Naive thymus-derived CD8-positive, alpha-beta T cell (primary cell): ENCODE data around the gene UBAC2. TPM values are rescaled to one million over a fixed set of nuclear protein-coding genes. Genes with fewer than 3 reads are reported as not detected.
"Not testable (repeated sequence)": the region's sequence is repeated elsewhere in the genome, so short reads cannot be mapped to it uniquely, and the experiment has no call there.

ENCODE experiments used
- ATAC-seq, 2 donors: fragments of 150-1000 bp; cut with Tn5 transposase in 1 of 2; sonication (Bioruptor Pico), chemical (Tn5 transposase) in 1 of 2; 1 replicate in 1 of 2; 2 replicates in 1 of 2; pipeline ENCODE4 v1.10.0; 2021; ENCODE audit warnings: mild to moderate bottlenecking in 2 of 2, moderate library complexity in 2 of 2
- POLR2A ChIA-PET: fragments of 350-600 bp; sonication (Branson Sonifier 250); formaldehyde crosslinking; loops from one replicate; lab custom pipeline; 2021; ENCODE audit warnings: antibody characterized with exemption; lab: Charles Lee
- DNase-seq, 10 donors: peaks; one replicate each; pipeline versions ENCODE4 v3.0.0 to v3.0.0-alpha.2; 2020 to 2022
- H3K27ac Mint-ChIP-seq, 10 donors: one replicate each; pipeline ENCODE4 v1.8.0; 2020 to 2022; ENCODE audit warnings: mild to moderate bottlenecking in 10 of 10, mixed read lengths in 10 of 10, moderate library complexity in 4 of 10, inconsistent platforms in 1 of 10
- H3K27me3 Mint-ChIP-seq, 5 donors: one replicate each; pipeline ENCODE4 v1.8.0; 2021 to 2022; ENCODE audit warnings: mixed read lengths in 5 of 5
- H3K36me3 Mint-ChIP-seq, 3 donors: one replicate each; pipeline ENCODE4 v1.8.0; 2020 to 2022; ENCODE audit warnings: mixed read lengths in 3 of 3, mild to moderate bottlenecking in 2 of 3, inconsistent platforms in 1 of 3
- H3K4me1 Mint-ChIP-seq, 4 donors: one replicate each; pipeline ENCODE4 v1.8.0; 2021 to 2022; ENCODE audit warnings: mixed read lengths in 4 of 4
- H3K4me3 Mint-ChIP-seq, 10 donors: one replicate each; pipeline ENCODE4 v1.8.0; 2020 to 2022; ENCODE audit warnings: mild to moderate bottlenecking in 10 of 10, mixed read lengths in 10 of 10, moderate library complexity in 6 of 10, inconsistent platforms in 1 of 10
- H3K9me3 Mint-ChIP-seq, 9 donors: one replicate each; pipeline ENCODE4 v1.8.0; 2020 to 2022; ENCODE audit warnings: mixed read lengths in 9 of 9, mild to moderate bottlenecking in 3 of 9, inconsistent platforms in 1 of 9, moderate library complexity in 1 of 9
- polyA plus RNA-seq, 3 donors: library from polyadenylated mRNA; unstranded; fragments of 300-500 nt; fragmentation: Illumina TruSeq; gene quantifications; one replicate each; pipeline ENCODE4 v1.2.3, GENCODE V29; 2021
- total RNA-seq, 8 experiments: library from RNA in 2 of 8; stranded (reverse) in 2 of 8; gene quantifications; one replicate each; pipeline ENCODE4 v1.2.3 and lab custom pipeline; 2021 to 2026

Gene UBAC2
- total and polyA plus RNA-seq, 5 experiments from 2014 or later = 105 to 178 (median 160) TPM

DNA sequence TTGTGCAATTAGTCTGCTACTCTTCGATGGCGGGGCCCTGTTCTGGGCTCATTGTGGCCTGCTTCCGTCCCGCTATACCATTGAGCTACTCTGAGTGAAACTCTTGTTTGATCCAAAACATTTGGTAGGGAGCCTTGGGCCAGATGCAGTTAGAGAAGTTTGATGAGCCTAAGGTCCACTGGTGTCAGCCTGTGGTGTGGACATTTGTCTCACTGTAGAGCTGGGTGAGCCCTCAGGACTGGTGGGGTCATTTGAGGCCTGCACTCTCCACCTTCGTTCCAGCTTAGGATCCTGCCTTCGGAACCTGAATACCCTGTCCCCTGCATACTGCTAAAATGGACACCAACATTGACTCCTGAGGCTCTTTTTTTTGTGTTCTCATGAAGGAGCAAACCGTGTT is 6.9 kb downstream of the UBAC2 start:
- DNase-seq = peak in 1 of 10 donors; percentile 8
- H3K27me3 Mint-ChIP-seq = peaks cover 0 to 1% (median 0%) of the 10 kb centered on the region in 5 donors
- peak overlapping the region in 9 of 10 donors; percentile 17 to 93 (median 84) for H3K4me3 Mint-ChIP-seq
- peak overlapping the region in 9 of 10 donors; percentile 83 to 98 (median 89) for H3K27ac Mint-ChIP-seq
- peaks cover 3 to 42% (median 5%) of the 10 kb centered on the region in 3 donors for H3K36me3 Mint-ChIP-seq
- POLR2A ChIA-PET = interaction anchor here (0.7 to 13.7 kb wide), 5 partner anchors 9 to 158 kb away, joined by 4 to 319 read pairs (median 20); partner anchors contain the start of gene GPR18
- ATAC-seq = no peak
- H3K9me3 Mint-ChIP-seq = no peaks in the 10 kb centered on the region
- peaks cover 74 to 99% (median 94%) of the 10 kb centered on the region in 4 donors for H3K4me1 Mint-ChIP-seq

DNA sequence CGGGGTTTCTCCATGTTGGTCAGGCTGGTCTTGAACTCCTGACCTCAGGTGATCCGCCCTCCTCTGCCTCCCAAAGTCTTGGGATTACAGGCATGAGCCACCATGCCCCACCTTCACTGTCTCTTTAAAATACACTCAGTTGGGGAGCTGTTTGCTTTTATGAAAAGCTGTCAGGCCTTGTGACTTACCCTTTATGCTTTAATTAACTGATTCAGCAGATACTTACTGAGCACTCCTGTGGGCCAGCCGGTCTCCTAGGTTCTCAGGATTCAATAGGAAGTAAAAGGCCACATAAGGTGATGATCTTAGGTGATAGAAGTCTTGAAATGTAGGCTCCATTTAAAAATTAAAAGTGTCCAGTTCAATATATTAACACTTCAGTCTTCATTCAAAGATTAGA is 7.5 kb downstream of the UBAC2 start:
- Mint-ChIP-seq H3K27ac (peak overlapping the region; percentile 37 to 98 (median 88)), H3K36me3 (peaks cover 3 to 44% (median 5%) of the 10 kb centered on the region in 3 donors), H3K27me3 (peaks cover 0 to 1% (median 0%) of the 10 kb centered on the region in 5 donors), H3K4me1 (peaks cover 72 to 97% (median 93%) of the 10 kb centered on the region in 4 donors), H3K9me3 (no peaks in the 10 kb centered on the region), H3K4me3 (peak overlapping the region in 6 of 10 donors; percentile 11 to 93 (median 59))
- POLR2A ChIA-PET = interaction anchor here (0.7 to 13.7 kb wide), 3 partner anchors 9 to 77 kb away, joined by 4 to 319 read pairs (median 231); partner anchors contain the start of gene GPR18
- peak in 1 of 10 donors; percentile 5 for DNase-seq
- ATAC-seq = no peak

DNA sequence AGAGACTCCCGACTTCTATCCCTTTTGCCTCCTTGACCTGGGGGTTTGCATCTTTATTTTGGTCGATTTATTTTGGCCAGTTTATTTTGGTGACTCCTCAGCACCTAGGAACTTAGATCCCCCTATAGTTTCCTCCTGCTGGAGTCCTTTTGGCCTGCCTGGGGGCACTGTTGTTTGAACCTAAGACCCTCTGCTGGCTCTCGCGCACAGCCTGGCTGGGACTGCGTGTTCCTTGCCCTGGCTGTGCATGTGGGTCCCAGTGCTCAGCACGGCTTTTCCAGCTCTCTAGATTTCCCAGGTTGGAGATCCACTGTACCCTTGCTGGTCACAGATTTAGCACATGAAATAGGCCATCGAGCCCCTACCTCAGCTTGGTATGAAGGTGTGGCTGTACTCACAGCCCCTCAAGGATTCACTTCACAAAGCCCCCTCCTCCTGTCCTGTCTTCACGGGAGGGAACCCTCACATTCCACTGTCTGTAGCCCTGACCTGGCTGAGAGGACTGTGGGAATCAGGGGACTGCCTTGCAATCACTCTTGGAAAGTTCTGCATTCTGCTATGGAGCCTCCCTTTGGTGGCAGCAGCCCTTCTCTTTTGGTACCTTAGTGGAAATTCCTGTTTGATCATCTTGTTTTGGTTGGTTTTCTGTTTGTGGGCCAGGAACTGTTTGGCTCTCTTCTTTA is 8.3 kb downstream of the UBAC2 start:
- no peak for ATAC-seq
- peak overlapping the region; percentile 56 to 98 (median 88) for H3K27ac Mint-ChIP-seq
- DNase-seq = no peak
- POLR2A ChIA-PET = interaction anchor here (0.6 to 13.7 kb wide), 5 partner anchors 7 to 422 kb away, joined by 3 to 319 read pairs (median 20); partner anchors contain the start of genes GPR18 and UBAC2
- H3K4me1 Mint-ChIP-seq = peaks cover 68 to 92% (median 89%) of the 10 kb centered on the region in 4 donors
- peaks cover 0 to 1% (median 0%) of the 10 kb centered on the region in 5 donors for H3K27me3 Mint-ChIP-seq
- H3K36me3 Mint-ChIP-seq = peaks cover 3 to 49% (median 5%) of the 10 kb centered on the region in 3 donors
- H3K4me3 Mint-ChIP-seq = peak overlapping the region; percentile 41 to 93 (median 62)
- H3K9me3 Mint-ChIP-seq = no peaks in the 10 kb centered on the region

DNA sequence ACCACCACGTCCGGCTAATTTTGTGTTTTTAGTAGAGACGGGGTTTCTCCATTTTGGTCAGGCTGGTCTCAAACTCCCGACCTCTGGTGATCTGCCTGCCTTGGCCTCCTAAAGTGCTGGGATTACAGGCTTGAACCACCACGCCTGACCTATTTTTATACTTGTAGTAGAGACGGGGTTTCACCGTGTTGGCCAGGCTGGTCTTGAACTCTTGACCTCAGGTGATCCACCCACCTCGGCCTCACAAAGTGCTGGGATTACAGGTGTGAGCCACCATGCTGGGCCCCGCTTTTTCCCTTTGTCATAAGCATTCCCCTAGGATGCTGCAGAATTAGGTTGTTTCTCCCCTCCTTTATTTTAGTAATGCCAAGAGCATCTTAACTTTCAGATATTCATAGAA is 10.0 kb downstream of the UBAC2 start:
- Mint-ChIP-seq H3K36me3 (peaks cover 3 to 49% (median 5%) of the 10 kb centered on the region in 3 donors), H3K4me1 (peaks cover 60 to 92% (median 89%) of the 10 kb centered on the region in 4 donors), H3K27ac (peak overlapping the region; percentile 40 to 98 (median 76)), H3K4me3 (peak overlapping the region in 5 of 10 donors; percentile 15 to 63 (median 29))
- not testable (repeated sequence) for H3K9me3 Mint-ChIP-seq, ATAC-seq, DNase-seq, H3K27me3 Mint-ChIP-seq
- POLR2A ChIA-PET = interaction anchor here (2.4 kb wide), 1 partner anchor 10 kb away, joined by 20 read pairs; the partner anchor contains the start of gene UBAC2

DNA sequence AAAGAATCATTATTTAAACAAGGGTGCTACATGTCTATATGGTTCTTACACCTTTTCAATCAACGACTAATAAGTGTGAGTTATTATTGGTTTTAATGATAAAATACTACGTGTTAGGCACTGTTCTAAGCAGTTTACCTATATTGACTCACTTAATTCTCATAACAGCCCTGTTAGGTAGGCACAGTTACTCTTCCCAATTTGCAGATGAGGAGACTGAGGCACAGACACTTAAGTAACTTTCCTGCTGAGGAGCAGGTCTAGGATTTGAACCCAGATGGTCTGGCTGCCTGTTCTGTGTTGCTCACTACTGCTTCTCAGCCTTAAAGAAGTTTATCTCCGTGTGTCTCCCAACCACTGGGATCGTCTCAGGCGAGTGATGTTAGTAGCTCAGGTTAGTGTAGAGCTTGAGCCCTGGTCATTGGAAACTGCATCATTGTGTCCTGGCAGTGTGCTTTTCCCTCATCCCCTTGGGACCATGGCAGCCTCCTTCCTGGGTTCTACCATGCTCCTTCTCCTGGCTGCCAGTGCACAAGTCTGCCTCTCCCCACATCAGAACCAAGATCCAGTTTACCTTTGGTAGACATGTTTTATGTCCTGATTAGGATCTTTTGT is 10.9 kb downstream of the UBAC2 start:
- H3K9me3 Mint-ChIP-seq = no peaks in the 10 kb centered on the region
- H3K4me1 Mint-ChIP-seq = peaks cover 53 to 90% (median 85%) of the 10 kb centered on the region in 4 donors
- peaks cover 3 to 41% (median 5%) of the 10 kb centered on the region in 3 donors for H3K36me3 Mint-ChIP-seq
- DNase-seq (no peak), ATAC-seq (no peak)
- H3K27ac Mint-ChIP-seq = peak overlapping the region; percentile 40 to 98 (median 84)
- H3K27me3 Mint-ChIP-seq = no peaks in the 10 kb centered on the region
- POLR2A ChIA-PET = interaction anchor here (1.0 to 1.5 kb wide), 3 partner anchors 10 to 47 kb away, joined by 3 read pairs; partner anchors contain the start of genes GPR18 and UBAC2
- peak overlapping the region in 7 of 10 donors; percentile 15 to 63 (median 24) for H3K4me3 Mint-ChIP-seq

DNA sequence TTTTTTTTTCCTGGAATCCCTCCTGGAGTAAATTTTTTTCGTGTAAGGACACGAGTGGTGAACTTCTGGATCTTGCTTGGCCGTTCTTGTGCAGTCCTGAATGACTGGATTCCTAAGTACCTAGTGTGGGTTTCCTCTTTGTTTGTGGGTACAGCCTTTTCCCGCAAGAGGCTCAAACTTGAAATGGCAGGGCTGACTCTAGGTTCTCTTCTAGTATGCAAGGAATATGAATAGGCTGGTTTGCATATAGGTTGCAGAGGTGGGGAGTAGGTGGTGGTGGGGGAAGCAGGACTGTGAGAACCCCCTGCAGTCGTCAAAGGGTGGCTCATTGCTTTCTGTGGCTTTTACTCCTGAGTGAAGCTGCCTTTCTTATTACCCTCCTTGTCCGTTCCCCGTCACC is 13.6 kb downstream of the UBAC2 start:
- DNase-seq = peak in 6 of 10 donors; percentile 33 to 73 (median 54)
- POLR2A ChIA-PET = interaction anchor here (1.0 to 7.4 kb wide), 9 partner anchors 11 to 127 kb away, joined by 3 to 319 read pairs (median 5); partner anchors contain the start of genes GPR18 and UBAC2
- no peaks in the 10 kb centered on the region for H3K9me3 Mint-ChIP-seq
- H3K4me3 Mint-ChIP-seq = peak overlapping the region; percentile 59 to 98 (median 93)
- H3K27ac Mint-ChIP-seq = peak overlapping the region; percentile 84 to 100 (median 99)
- H3K4me1 Mint-ChIP-seq = peaks cover 46 to 88% (median 85%) of the 10 kb centered on the region in 4 donors
- H3K36me3 Mint-ChIP-seq = peaks cover 0 to 27% (median 3%) of the 10 kb centered on the region in 3 donors
- peak; percentile 31 to 32 for ATAC-seq
- no peaks in the 10 kb centered on the region for H3K27me3 Mint-ChIP-seq

DNA sequence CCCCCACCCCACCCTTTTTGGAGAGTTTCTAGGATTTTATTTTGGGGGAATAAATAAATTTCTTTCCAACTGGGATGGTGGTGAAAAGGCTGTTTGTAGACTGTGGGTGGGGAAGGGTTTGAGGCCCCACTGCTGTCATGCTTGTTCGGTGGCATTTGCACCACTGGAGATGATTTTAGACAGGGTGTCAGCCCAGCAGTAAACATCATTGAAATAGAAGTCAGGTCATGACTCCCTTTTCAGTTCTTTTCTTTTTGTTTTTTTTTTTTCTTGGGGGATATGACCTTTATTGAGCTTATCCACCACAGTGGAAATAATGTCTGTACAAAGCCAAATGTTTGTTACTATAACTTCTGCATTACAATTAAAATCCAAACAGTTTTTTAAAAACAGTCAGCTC is 14.1 kb downstream of the UBAC2 start:
- no peak for DNase-seq
- Mint-ChIP-seq H3K4me3 (peak overlapping the region; percentile 59 to 98 (median 93)), H3K27ac (peak overlapping the region; percentile 84 to 100 (median 99)), H3K36me3 (peaks cover 0 to 27% (median 3%) of the 10 kb centered on the region in 3 donors), H3K9me3 (no peaks in the 10 kb centered on the region), H3K27me3 (no peaks in the 10 kb centered on the region), H3K4me1 (peaks cover 44 to 88% (median 85%) of the 10 kb centered on the region in 4 donors)
- peak in 1 of 2 donors; percentile 4 for ATAC-seq
- POLR2A ChIA-PET = interaction anchor here (1.0 to 7.4 kb wide), 11 partner anchors 11 to 219 kb away, joined by 3 to 319 read pairs (median 5); partner anchors contain the start of genes GPR18 and UBAC2

DNA sequence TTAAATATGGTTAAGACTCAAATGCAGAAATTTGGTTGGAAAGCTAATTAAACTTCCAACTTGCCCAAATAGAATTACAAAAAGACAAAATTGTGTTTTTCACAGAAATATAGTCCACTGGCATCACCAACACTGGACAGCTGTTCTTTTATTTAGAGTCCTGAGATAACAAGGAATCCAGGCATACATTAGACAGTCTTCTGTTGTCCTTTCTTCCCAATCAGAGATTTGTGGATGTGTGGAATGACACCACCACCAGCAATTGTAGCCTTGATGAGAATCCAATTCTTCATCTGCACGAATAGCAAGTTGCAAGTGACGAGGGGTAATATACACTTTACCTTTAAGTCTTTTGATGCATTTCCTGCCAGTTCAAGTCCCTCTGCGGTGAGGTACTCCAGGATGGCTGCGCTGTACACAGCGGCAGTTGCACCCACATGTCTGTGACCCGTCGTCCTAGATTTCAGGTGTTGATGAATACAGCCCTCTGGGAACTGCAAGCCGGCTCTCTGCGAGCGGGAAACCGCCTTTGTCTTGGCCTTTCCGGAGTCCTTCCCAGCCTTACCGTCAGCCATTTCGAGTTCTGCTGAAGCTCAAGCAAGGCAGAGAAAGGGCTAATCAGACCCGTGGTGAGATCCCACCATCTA is 14.7 kb downstream of the UBAC2 start:
- Mint-ChIP-seq H3K4me1 (peaks cover 43 to 86% (median 83%) of the 10 kb centered on the region in 4 donors), H3K27me3 (no peaks in the 10 kb centered on the region), H3K36me3 (peaks cover 0 to 26% (median 3%) of the 10 kb centered on the region in 3 donors), H3K27ac (peak overlapping the region; percentile 84 to 100 (median 99)), H3K4me3 (peak overlapping the region; percentile 59 to 98 (median 93)), H3K9me3 (no peaks in the 10 kb centered on the region)
- ATAC-seq (peak; percentile 66 to 76), DNase-seq (peak; percentile 41 to 85 (median 70))
- POLR2A ChIA-PET = interaction anchor here (0.6 to 7.4 kb wide), 13 partner anchors 12 to 219 kb away, joined by 3 to 319 read pairs (median 5); partner anchors contain the start of genes GPR18 and UBAC2

DNA sequence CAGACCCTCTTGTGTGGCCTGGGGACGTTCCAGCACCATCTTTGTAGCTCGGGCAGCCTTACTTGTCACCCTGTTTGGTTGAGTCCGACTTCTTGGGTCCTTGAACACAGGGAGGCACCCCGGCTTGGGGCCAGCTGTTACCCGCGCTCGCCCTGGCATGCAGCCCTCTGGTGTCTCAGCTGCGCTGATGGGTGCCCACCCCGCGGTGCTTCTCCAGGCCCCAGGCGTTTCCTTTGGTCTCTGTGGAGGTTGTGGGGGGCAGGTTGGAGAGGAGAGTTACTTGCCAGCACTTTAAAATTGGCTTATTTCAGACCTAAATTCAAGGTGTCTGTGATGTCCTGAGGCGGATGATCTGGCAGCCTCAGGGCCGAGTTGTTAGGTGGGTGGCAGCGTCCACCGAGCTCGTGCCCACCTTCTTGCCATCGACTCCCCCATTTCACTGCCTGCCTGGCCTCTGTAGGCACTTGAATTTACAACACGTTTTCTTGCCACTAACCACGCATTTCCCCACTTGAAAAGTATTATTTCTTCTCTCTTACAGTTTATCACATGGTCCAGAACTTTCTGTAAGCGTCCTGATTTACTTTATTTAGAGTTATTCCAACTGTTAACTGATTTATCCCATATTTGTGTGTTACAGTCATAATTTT is 16.9 kb downstream of the UBAC2 start:
- POLR2A ChIA-PET = interaction anchor here (0.7 to 7.4 kb wide), 15 partner anchors 14 to 163 kb away, joined by 3 to 319 read pairs (median 6); partner anchors contain the start of genes GPR18 and UBAC2
- Mint-ChIP-seq H3K9me3 (no peaks in the 10 kb centered on the region), H3K4me1 (peaks cover 39 to 85% (median 80%) of the 10 kb centered on the region in 4 donors), H3K4me3 (peak overlapping the region; percentile 59 to 98 (median 92)), H3K36me3 (peaks cover 0 to 17% (median 7%) of the 10 kb centered on the region in 3 donors), H3K27ac (peak overlapping the region; percentile 84 to 100 (median 99)), H3K27me3 (no peaks in the 10 kb centered on the region)
- peak in 1 of 2 donors; percentile 18 for ATAC-seq
- peak in 6 of 10 donors; percentile 21 to 73 (median 48) for DNase-seq

DNA sequence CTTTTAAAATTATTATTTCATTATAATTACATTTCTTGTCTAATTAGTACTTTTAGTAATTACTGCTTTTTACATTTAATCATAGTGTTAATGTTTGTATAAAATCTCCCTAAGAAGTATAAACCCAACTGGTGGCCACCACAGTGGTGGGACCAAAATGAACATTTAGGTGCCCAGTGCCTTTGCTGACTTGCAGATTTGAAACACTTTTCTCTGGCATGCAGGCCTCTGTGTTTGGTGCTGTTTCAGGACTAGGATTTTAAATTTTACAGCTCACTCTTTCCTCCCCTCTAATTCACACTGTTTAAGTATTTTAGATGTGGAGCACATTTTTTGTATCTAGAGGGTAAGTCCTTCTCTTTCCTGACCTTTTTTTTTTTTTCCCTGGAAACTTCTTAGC is 17.5 kb downstream of the UBAC2 start:
- POLR2A ChIA-PET = interaction anchor here (0.5 to 7.4 kb wide), 18 partner anchors 10 to 653 kb away, joined by 3 to 319 read pairs (median 6); partner anchors contain the start of genes GPR18, TM9SF2 and UBAC2
- peaks cover 38 to 87% (median 82%) of the 10 kb centered on the region in 4 donors for H3K4me1 Mint-ChIP-seq
- no peaks in the 10 kb centered on the region for H3K27me3 Mint-ChIP-seq
- no peak for DNase-seq
- peak overlapping the region; percentile 59 to 96 (median 90) for H3K4me3 Mint-ChIP-seq
- H3K27ac Mint-ChIP-seq = peak overlapping the region; percentile 84 to 100 (median 99)
- ATAC-seq = no peak
- peaks cover 0 to 1% (median 0%) of the 10 kb centered on the region in 9 donors for H3K9me3 Mint-ChIP-seq
- peaks cover 0 to 16% (median 10%) of the 10 kb centered on the region in 3 donors for H3K36me3 Mint-ChIP-seq

DNA sequence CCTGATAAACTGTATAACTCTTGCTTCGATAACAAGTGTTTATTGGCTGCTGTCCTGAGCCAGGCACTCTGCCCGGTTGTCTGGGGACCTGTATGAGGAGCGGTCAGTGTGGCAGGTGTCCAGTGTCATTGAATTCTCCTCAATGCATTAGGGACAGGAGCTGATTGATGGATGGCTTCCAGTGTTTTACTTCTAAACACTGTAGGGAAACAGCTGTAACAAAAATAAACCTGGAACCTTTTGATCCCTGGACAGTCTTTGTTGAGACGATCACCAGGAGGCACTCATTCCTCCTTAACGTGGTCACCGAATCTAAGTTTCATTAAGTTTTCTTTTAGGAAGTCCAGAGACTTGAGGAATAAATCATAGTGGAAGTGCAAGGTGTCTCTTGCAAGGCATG is 17.9 kb downstream of the UBAC2 start:
- Mint-ChIP-seq H3K27ac (peak overlapping the region; percentile 84 to 100 (median 99)), H3K9me3 (peaks cover 0 to 5% (median 0%) of the 10 kb centered on the region in 9 donors), H3K4me1 (peaks cover 38 to 92% (median 84%) of the 10 kb centered on the region in 4 donors), H3K27me3 (no peaks in the 10 kb centered on the region), H3K4me3 (peak overlapping the region; percentile 59 to 96 (median 87)), H3K36me3 (peaks cover 0 to 13% (median 11%) of the 10 kb centered on the region in 3 donors)
- DNase-seq (no peak), ATAC-seq (no peak)
- POLR2A ChIA-PET = interaction anchor here (0.5 to 7.4 kb wide), 19 partner anchors 9 to 653 kb away, joined by 3 to 319 read pairs (median 6); partner anchors contain the start of genes GPR18, TM9SF2 and UBAC2
